Gastrocnemius medialis (tissue), 4 donors: ENCODE results near the gene BCCIP. TPM values are rescaled to one million over a fixed set of nuclear protein-coding genes. Genes with fewer than 3 reads are reported as not detected.

Experiments used
- ATAC-seq, 2 donors: fragments of 150-250 bp; one replicate each; pipeline ENCODE4 v1.9.1; 2016
- DNase-seq, 2 donors: peaks; one replicate each; pipeline ENCODE4 v3.0.0-alpha.2; 2019
- H3K27ac ChIP-seq, 4 donors: fragments of 200-600 bp; sonication (generic); 1 replicate in 1 of 4; 2 replicates in 3 of 4; pipeline ENCODE4 v1.5.1; 2016 to 2018; ENCODE audit warnings: mild to moderate bottlenecking in 2 of 4, moderate library complexity in 1 of 4
- H3K27me3 ChIP-seq, 3 donors: fragments of 200-600 bp; sonication (generic) in 2 of 3; 1 replicate in 1 of 3; 2 replicates in 2 of 3; pipeline versions ENCODE4 v1.5.1 to v1.6.0; 2016 to 2019; ENCODE audit warnings: mild to moderate bottlenecking in 1 of 3, moderate library complexity in 1 of 3
- H3K36me3 ChIP-seq, 2 donors: fragments of 200-600 bp; sonication (generic) in 1 of 2; one replicate each; pipeline ENCODE4 v1.5.1; 2017 to 2018
- H3K4me1 ChIP-seq, 2 donors: fragments of 200-600 bp; sonication (generic) in 1 of 2; one replicate each; pipeline ENCODE4 v1.5.1; 2016 to 2017; ENCODE audit warnings: mild to moderate bottlenecking in 2 of 2
- H3K4me3 ChIP-seq, 4 donors: fragments of 200-600 bp; sonication (generic) in 3 of 4; 1 replicate in 1 of 4; 2 replicates in 3 of 4; pipeline ENCODE4 v1.5.1; 2016 to 2019; ENCODE audit warnings: mild to moderate bottlenecking in 2 of 4
- H3K9me3 ChIP-seq, 3 donors: fragments of 200-600 bp; sonication (generic) in 2 of 3; 1 replicate in 1 of 3; 2 replicates in 2 of 3; pipeline ENCODE4 v1.5.1; 2016 to 2019
- POLR2A ChIP-seq, 2 donors: fragments of 450-650 bp; IDR thresholded peaks; one replicate each; pipeline ENCODE4 v1.6.1; 2017; ENCODE audit warnings: antibody characterized with exemption in 2 of 2, mild to moderate bottlenecking in 2 of 2, moderate library complexity in 2 of 2
- in situ Hi-C, 4 donors: fragments of 200-750 bp; cut with MboI; loops; one replicate each; pipeline versions ENCODE4 v1.15.0 to v1.8.0; 2017; ENCODE audit warnings: low sequenced_read_pairs in 4 of 4
- intact Hi-C: fragments of 100-400 bp; cut with DNase I; formaldehyde crosslinking; loops from one replicate; pipeline ENCODE4 v1.15.1; 2023; ENCODE audit warnings: low total_unique reads
- total RNA-seq, 4 donors: library from RNA; depleted of rRNA; stranded (reverse); fragments of >200 nt; gene quantifications; one replicate each; pipeline versions ENCODE4 v1.1.0 to v1.2.3, GENCODE V29; 2016
- TF ChIP-seq, protein P1 (sequence below), 5 experiments: fragments of 450-650 bp in 3 of 5; fragments of 200-600 bp in 2 of 5; sonication (generic) in 2 of 5; IDR thresholded peaks in 4 of 5; conservative IDR thresholded peaks in 1 of 5; 1 replicate in 4 of 5; 2 replicates in 1 of 5; pipeline ENCODE4 v1.5.1; 2016 to 2019; ENCODE audit warnings: antibody characterized with exemption in 5 of 5, mild to moderate bottlenecking in 3 of 5, moderate library complexity in 3 of 5

Gene BCCIP
- total RNA-seq, 4 donors from 2014 or later: 51.1 to 85.6 (median 67.0) TPM

DNA sequence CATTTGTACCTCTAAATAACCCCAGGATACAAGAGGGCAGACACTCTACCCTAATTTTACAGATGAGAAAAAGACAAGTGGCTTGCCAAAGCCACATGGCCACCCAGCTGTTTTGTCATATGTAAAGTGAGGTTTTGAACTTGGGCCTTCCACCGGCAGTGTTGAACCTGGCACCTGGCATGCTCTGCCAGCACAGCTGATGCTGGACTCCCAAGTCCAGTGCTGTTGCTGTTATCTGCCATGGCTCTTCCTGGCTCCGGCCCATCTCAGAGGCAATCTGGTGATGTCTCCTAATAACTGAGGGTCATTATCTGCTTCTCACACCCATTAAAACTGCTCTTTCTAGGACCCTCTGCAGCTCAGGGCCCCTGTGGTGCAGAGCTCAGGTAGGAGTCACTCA lies 25.0 kb downstream of the BCCIP start:
- H3K36me3 ChIP-seq: peaks cover 0 to 48% of the 10 kb centered on the region in 2 donors
- H3K9me3 ChIP-seq: no peaks in the 10 kb centered on the region
- no peak overlapping the region for H3K27ac ChIP-seq
- H3K4me1 ChIP-seq: no peaks in the 10 kb centered on the region
- no peak for TF ChIP-seq POLR2A (IDR thresholded peaks at IDR 0.05)
- TF ChIP-seq, protein P1, sequence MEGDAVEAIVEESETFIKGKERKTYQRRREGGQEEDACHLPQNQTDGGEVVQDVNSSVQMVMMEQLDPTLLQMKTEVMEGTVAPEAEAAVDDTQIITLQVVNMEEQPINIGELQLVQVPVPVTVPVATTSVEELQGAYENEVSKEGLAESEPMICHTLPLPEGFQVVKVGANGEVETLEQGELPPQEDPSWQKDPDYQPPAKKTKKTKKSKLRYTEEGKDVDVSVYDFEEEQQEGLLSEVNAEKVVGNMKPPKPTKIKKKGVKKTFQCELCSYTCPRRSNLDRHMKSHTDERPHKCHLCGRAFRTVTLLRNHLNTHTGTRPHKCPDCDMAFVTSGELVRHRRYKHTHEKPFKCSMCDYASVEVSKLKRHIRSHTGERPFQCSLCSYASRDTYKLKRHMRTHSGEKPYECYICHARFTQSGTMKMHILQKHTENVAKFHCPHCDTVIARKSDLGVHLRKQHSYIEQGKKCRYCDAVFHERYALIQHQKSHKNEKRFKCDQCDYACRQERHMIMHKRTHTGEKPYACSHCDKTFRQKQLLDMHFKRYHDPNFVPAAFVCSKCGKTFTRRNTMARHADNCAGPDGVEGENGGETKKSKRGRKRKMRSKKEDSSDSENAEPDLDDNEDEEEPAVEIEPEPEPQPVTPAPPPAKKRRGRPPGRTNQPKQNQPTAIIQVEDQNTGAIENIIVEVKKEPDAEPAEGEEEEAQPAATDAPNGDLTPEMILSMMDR (IDR thresholded peaks at IDR 0.05 in 4 of 5, conservative IDR thresholded peaks at IDR 0.05 in 1 of 5): no peak
- no peaks in the 10 kb centered on the region for H3K27me3 ChIP-seq
- DNase-seq: no peak
- no peak overlapping the region for H3K4me3 ChIP-seq
- intact Hi-C loops (no loop called here), in situ Hi-C loops (no loop called here)
- ATAC-seq: no peak

DNA sequence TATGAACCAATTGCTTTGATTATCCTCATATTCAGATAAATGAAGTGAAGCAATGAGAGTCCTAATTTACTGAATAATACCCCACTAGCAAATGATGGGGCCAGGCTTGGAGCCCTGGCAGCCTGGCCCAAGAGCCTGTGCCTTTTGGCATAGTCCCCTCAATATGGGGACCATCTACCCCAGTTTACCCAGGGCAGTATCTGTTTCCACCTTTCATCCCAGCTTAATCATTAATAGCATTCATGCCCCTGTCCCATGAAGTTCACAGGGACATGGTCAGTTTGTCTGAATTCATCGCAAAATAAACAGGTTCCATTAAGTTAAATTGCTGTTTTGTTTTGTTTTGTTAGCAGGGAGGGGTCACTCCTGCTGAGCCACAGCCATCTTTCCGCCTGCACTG lies 25.5 kb downstream of the BCCIP start:
- peaks cover 0 to 53% of the 10 kb centered on the region in 2 donors for H3K36me3 ChIP-seq
- intact Hi-C loops (no loop called here), in situ Hi-C loops (no loop called here)
- no peaks in the 10 kb centered on the region for H3K9me3 ChIP-seq
- H3K27me3 ChIP-seq: no peaks in the 10 kb centered on the region
- no peak overlapping the region for H3K27ac ChIP-seq
- no peak overlapping the region for H3K4me3 ChIP-seq
- H3K4me1 ChIP-seq: no peaks in the 10 kb centered on the region
- TF ChIP-seq POLR2A (IDR thresholded peaks at IDR 0.05): no peak
- TF ChIP-seq, protein P1 (IDR thresholded peaks at IDR 0.05 in 4 of 5, conservative IDR thresholded peaks at IDR 0.05 in 1 of 5): no peak
- ATAC-seq: no peak
- no peak for DNase-seq

GRCh38 chr10:125849448-125849847 lies 26.1 kb downstream of the BCCIP start:
- Histone ChIP-seq H3K27ac (no peak overlapping the region), H3K36me3 (peaks cover 0 to 59% of the 10 kb centered on the region in 2 donors)
- ATAC-seq: no peak

DNA sequence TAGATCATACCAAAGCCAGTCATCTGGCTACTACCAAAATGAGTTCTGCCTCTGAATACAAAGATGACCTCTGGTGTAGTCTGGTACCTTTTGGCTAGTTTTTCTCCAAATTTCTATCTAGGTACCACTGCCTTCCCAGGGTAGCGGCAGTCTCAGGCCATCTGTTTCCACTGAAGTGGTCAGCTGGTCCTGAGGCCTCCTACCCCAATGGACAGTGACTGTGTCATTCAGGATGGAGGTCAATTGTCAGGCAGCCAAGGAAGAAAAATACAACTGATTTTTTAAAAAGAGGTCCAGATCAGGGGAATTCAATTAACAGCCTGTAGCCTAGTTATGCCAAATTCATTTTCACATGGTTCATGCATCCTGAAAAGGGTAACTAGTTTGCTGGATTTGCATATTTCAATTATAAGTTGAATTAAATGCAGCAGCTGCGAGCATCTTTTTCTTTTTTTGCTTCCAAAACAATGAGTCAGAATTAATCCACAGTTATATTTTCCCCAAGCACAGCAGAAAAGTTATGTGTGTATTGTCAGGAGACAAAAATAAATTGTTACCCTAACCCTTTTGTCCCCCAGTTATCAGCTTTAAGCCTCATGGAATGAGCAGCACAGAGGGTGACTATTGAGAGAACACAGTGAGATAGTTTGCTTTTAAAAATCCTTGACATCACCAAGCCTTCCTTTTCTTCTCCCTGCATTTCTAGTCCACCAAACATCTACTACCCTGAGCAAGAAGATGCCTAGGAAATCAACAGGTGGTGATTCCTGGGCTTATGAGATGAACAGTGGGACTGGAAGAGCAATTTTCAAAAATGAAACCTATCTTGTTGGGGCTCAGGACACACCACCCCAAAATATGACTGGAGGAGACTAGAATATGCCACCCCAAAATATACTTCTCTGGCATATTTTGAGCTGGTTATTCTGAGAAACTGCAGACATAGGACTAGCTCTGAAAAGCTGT lies 27.7 kb downstream of the BCCIP start:
- Histone ChIP-seq H3K4me1 (no peaks in the 10 kb centered on the region), H3K27me3 (no peaks in the 10 kb centered on the region), H3K27ac (no peak overlapping the region), H3K36me3 (peaks cover 0 to 64% of the 10 kb centered on the region in 2 donors), H3K4me3 (no peak overlapping the region), H3K9me3 (no peaks in the 10 kb centered on the region)
- in situ Hi-C loops: no loop called here
- intact Hi-C loops: no loop called here
- DNase-seq (no peak), ATAC-seq (no peak)
- no peak for TF ChIP-seq POLR2A (IDR thresholded peaks at IDR 0.05)
- TF ChIP-seq, protein P1 (IDR thresholded peaks at IDR 0.05 in 4 of 5, conservative IDR thresholded peaks at IDR 0.05 in 1 of 5): no peak

More at GRCh38 chr10:125849448-125849847, 26.1 kb downstream of the BCCIP start:
- H3K9me3 ChIP-seq: no peaks in the 10 kb centered on the region
- DNase-seq: no peak
- in situ Hi-C loops: no loop called here
- H3K27me3 ChIP-seq: no peaks in the 10 kb centered on the region
- intact Hi-C loops: no loop called here
- H3K4me3 ChIP-seq: no peak overlapping the region
- no peaks in the 10 kb centered on the region for H3K4me1 ChIP-seq
- TF ChIP-seq POLR2A (IDR thresholded peaks at IDR 0.05): no peak
- TF ChIP-seq, protein P1 (IDR thresholded peaks at IDR 0.05 in 4 of 5, conservative IDR thresholded peaks at IDR 0.05 in 1 of 5): no peak
